ENCODE results near the gene RGS16. TPM values are rescaled to one million over a fixed set of nuclear protein-coding genes. Genes with fewer than 3 reads are reported as not detected.

RGS16 gene
- total RNA-seq, 1 experiment from 2014 or later: not detected

DNA sequence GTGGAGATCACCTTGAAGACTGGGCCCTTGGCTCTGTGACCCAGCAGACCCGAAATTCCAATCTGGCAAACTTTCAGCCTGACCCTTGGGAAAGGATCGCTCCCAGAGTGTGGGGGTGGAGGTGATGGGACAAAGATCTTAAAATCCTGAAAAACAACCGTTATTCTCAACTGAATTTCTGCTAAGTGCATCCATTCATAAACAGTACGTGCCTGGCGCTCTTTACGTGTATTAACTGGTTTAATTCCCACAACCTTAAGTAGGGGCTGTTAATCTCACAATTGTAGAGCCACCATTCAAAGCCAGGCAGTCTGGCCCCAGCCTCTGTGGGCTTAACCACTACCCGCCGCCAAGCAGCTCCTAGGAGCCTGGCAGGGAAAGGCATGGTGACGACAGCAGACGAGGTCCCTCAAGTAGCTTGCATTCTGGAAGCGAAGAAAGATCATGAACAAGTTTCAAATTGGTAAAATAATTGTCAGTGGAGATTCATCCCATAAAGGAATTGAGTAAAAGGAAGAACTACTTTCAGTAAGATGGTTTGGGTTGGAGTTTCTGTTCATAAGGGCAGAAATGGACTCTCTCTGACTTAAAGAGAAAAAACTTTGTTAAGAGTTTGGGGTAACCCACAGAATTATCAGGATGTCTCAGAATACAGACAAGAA is 11.4 kb upstream of the RGS16 start:
- in situ Hi-C loops (cut with HindIII; ENCODE audit: low pct_unique_long_range_greater_than_20kb, low sequenced_read_pairs): no loop called here
- DNase-seq (ENCODE audit: low read depth): no peak

DNA sequence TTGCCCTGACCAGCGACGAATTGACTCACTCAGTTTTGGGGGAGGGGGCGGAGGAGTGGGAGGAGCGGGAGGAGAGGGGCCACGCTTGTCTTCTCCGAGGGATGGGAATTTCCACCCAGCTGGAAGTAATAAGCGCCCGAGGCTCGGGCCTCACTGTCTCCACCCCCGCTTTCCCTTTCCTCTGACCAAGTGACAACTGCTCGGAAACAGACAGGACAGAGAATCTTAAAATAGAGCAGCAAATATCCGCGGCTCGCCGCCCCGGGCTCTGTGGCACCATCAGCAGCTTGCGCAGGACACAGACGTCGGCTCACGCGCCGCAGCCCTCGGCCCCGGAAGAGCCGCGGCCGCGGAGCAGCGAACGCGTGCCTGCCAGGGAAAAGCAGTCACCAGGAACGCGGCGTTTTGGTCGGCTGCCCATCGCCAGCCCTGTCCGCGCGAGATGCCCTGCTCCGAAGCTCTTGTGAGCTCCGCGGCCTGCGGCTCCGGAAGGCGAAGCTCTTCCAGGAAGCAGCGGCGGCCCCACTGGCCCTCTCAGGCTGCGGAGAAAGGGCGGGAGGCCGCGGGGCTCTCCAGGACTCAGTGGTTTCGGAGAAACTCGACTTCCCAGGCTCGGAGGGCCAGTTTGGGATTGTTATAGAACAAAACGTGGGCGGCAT is 10.7 kb upstream of the RGS16 start:
- DNase-seq (ENCODE audit: low read depth): peak; percentile 41
- in situ Hi-C loops (cut with HindIII; ENCODE audit: low pct_unique_long_range_greater_than_20kb, low sequenced_read_pairs): no loop called here

- in situ Hi-C loops (cut with HindIII; ENCODE audit: low pct_unique_long_range_greater_than_20kb, low sequenced_read_pairs): no loop called here
- no peak for DNase-seq (ENCODE audit: low read depth)
Observed at GRCh38 chr1:182611787-182612186, 7.6 kb upstream of the RGS16 start.

DNA sequence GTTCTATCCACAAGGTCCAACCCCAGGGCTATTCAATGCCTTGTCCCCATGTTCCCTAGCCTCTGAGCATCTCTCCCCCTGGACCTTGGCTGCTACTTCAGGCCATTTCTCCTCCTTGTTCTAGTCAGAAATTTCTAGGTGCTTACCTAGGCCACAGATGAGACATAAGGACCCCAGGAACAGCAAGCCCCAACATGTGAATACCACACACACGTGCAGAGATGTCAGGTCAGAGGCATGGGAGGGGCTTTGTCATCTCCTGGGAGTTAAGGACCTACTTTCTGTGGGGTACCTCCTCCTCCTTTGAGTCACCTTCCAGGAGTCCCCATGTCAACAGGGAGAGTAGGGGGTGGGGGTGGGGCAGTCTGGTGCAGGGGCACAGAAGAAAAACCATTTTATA is 7.1 kb upstream of the RGS16 start:
- no peak for DNase-seq (ENCODE audit: low read depth)
- in situ Hi-C loops (cut with HindIII; ENCODE audit: low pct_unique_long_range_greater_than_20kb, low sequenced_read_pairs): no loop called here

DNA sequence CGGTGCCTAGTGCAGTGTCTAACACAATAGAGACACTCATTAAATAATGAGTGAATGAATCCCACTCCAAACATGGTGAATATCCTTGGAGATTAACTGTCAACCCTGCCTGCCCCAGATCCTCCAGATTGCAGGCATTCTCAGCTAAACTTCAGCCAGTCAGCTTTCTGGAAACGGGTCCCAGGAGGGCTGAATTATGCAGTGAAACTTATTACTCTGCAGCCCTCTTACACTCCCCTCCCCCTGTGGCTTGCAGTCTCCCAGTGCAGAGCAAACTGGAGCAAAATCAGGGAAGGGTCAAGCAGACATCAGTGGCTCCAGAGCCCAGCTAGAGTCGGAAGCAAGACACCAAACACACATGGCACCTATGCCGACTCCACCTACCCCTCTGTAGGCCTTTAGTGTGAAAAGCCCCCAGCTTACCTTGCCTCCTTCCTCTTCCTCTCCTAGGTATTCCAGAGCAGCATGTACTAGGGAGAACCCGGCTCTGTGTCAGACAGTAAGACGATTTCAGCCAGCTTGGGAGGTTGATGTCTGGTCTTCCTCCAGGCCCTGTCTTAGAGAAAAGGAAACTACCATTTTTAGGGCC is 6.5 kb upstream of the RGS16 start:
- in situ Hi-C loops (cut with HindIII; ENCODE audit: low pct_unique_long_range_greater_than_20kb, low sequenced_read_pairs): no loop called here
- DNase-seq (ENCODE audit: low read depth): no peak

- no peak for DNase-seq (ENCODE audit: low read depth)
- in situ Hi-C loops (cut with HindIII; ENCODE audit: low pct_unique_long_range_greater_than_20kb, low sequenced_read_pairs): no loop called here
Observed at GRCh38 chr1:182608845-182609610, 4.8 kb upstream of the RGS16 start.

DNA sequence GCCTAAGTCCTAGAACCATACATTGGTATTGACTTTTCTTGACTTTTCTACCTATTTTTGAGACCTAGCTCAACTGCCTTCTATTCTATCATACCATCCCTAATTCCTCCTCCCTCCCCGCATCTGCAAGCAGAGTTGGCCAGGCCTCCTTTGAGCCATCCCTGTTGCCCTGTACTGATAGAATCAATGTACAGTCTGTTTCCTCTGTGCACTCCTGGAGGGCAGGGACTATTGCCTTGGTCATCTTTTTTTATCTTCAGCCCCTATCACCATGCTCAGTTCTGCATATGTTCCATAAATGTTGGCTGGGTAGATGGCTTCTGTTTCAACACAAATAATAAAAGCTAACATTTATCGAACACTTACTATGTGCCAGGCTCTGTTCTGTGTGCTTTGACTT is 4.0 kb upstream of the RGS16 start:
- in situ Hi-C loops (cut with HindIII; ENCODE audit: low pct_unique_long_range_greater_than_20kb, low sequenced_read_pairs): no loop called here
- DNase-seq (ENCODE audit: low read depth): no peak

DNA sequence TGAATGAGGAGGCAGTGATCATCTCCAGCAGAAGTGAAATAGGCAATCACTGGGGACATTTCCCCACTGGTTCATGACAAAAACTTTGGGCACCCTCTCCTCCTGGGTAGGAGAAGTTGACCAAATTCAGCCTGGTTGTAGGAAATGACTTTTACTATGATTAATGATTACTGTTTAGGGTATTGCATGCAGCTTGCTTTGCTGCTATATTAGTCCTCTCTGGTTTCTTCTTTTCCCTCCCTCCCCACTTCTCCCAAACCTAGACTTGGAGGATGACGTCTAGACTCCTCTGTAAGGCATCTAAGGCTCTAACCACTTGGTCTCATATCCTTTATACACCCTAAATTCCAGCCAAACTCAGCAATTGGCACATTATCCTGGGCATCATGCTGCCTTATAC is 3.4 kb upstream of the RGS16 start:
- in situ Hi-C loops (cut with HindIII; ENCODE audit: low pct_unique_long_range_greater_than_20kb, low sequenced_read_pairs): no loop called here
- DNase-seq (ENCODE audit: low read depth): no peak

DNA sequence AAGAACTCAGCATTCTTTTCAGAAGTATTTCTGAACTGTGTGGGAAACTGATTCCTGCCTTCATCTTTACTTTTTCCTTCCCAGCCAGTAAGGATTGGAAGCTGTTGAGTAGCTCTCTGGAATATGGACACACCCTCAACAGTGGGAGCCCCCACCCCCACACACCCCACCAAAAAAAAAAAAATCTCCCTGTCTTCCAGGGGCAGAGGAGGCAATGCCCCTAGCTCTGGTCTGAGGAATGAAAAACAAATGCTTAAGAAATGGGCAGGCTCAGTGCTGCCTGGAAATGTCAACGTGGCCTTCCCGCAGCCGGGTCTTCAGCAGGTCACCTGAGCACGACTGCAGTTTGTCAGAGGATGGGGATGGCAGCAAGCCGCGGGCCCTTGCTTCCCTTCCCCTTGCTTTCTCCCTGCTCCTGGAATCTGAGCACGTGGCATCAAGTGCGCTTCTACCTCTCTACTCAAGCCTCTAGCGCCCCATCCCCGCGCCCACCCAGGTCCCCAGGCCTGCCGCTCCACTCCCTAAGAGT is 479 bp downstream of the RGS16 start:
- in situ Hi-C loops (cut with HindIII; ENCODE audit: low pct_unique_long_range_greater_than_20kb, low sequenced_read_pairs): no loop called here
- no peak for DNase-seq (ENCODE audit: low read depth)

DNA sequence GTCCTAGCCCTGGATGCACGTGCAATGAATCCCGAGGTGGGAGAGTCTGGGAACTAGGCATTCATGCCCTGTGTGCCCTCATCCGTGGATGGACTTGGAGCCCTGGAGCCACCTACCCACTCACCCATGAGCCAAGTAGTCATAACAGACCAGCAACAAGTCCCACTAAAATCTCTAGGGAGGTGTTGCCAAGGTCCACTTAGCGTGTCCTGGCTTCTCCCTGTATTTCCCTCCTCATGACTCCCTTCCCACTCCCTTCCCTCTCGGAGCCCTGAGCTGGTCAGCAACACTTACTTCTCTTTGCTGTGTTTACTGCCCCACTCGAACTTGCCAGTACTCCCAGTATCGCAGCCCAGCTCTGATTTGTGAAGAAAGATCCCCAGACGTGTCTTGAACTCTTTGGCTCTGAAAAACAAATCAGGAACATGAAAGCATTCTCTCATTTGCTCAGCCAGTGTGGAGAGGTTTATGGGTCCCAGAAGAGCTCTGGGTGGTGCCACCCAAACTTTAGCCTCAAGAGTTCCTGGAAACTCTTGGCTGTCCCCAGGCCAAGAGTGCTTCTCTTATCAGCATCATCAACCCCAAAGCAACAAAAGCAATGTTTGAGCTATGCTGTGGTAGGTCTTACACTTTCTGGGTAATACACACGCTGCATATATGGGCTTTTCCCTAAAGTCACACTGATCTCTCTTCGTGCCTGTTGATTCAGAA is 1.1 kb downstream of the RGS16 start:
- in situ Hi-C loops (cut with HindIII; ENCODE audit: low pct_unique_long_range_greater_than_20kb, low sequenced_read_pairs): no loop called here
- DNase-seq (ENCODE audit: low read depth): no peak

DNA sequence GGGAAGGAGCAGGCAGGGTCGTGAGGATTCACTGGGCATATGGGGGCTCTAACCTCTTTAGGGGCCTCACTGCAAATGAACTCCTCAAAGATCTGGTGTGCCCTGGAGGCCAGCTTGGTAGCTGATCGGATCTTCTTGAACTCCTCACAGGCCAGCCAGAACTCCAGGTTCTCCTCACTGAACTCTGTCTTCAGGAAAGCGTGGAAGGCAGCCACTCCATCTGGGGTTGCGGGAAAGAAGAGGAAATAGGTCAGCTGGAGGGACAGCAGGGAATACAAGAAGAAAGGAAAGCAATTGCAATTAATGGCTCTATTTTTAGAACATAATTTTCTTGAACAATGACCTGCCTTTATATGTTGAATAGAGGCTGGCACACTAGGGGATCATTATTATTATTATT is 2.3 kb downstream of the RGS16 start:
- no peak for DNase-seq (ENCODE audit: low read depth)
- in situ Hi-C loops (cut with HindIII; ENCODE audit: low pct_unique_long_range_greater_than_20kb, low sequenced_read_pairs): no loop called here

- peak; percentile 54 for DNase-seq (ENCODE audit: low read depth)
- in situ Hi-C loops (cut with HindIII; ENCODE audit: low pct_unique_long_range_greater_than_20kb, low sequenced_read_pairs): no loop called here
Observed at GRCh38 chr1:182601416-182601786, 2.8 kb downstream of the RGS16 start.

GRCh38 chr1:182600745-182601415 is 3.3 kb downstream of the RGS16 start:
- in situ Hi-C loops (cut with HindIII; ENCODE audit: low pct_unique_long_range_greater_than_20kb, low sequenced_read_pairs): no loop called here
- no peak for DNase-seq (ENCODE audit: low read depth)

GRCh38 chr1:182600036-182600713 is 4.0 kb downstream of the RGS16 start:
- in situ Hi-C loops (cut with HindIII; ENCODE audit: low pct_unique_long_range_greater_than_20kb, low sequenced_read_pairs): no loop called here
- DNase-seq (ENCODE audit: low read depth): no peak

- in situ Hi-C loops (cut with HindIII; ENCODE audit: low pct_unique_long_range_greater_than_20kb, low sequenced_read_pairs): no loop called here
- DNase-seq (ENCODE audit: low read depth): no peak
Observed at GRCh38 chr1:182599339-182599738, 4.8 kb downstream of the RGS16 start.

DNA sequence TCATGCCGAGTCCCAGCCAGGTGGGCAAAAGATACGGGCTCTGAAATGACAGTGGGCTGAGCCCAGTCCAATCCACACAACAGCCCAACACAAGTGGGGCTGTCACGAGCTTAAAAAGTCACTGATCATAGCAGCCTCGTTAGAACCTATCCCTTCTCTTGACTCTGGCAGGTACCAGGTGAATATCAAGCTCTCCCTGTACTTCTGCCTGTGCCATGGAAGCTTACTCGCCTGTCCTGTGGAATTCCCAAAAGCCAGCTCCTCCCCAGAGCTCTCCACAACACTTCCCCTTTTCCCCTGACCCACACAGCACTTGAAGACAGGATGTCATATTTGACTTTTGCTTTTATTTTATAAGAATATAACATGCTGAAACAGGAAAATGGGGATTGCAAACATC is 5.9 kb downstream of the RGS16 start:
- in situ Hi-C loops (cut with HindIII; ENCODE audit: low pct_unique_long_range_greater_than_20kb, low sequenced_read_pairs): no loop called here

DNA sequence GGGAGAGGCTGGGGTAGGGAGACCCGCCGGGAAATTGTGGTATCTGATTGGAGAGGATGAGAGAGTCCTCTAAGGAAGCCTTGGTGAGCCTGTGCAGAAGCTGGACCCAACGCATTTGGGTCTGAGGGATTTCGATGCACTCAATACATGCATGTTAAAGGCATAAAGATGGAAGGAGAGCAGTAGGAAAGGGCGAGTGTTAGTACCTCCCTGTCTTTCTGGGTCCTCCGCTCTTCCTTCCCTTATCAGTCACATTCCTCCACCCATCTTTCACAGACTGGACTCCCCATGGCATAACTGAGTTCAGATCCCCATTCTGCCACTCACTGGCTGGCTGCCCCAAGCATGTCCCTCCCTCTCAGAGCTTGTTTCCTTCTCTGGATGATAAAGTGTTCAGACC is 7.3 kb downstream of the RGS16 start:
- in situ Hi-C loops (cut with HindIII; ENCODE audit: low pct_unique_long_range_greater_than_20kb, low sequenced_read_pairs): no loop called here
- no peak for DNase-seq (ENCODE audit: low read depth)

More for the DNA sequence above, 5.9 kb downstream of the RGS16 start:
- no peak for DNase-seq (ENCODE audit: low read depth)
